ENCODE data around the gene TRDN.
"Not testable (repeated sequence)": the region's sequence is repeated elsewhere in the genome, so short reads cannot be mapped to it uniquely, and the experiment has no call there.

Gene TRDN

GRCh38 chr6:123587838-123588545, 48.8 kb downstream of the TRDN start:
- TF ChIP-seq ZNF274 (IDR thresholded peaks at IDR 0.05; ENCODE audit: low read depth, low read length) (no peak), YY1 (IDR thresholded peaks at IDR 0.05; ENCODE audit: insufficient read depth, insufficient read length) (no peak), SUZ12 (IDR thresholded peaks at IDR 0.05; ENCODE audit: extremely low read depth, insufficient read depth, insufficient read length) (no peak)
- no peak overlapping the region for H3K9ac ChIP-seq (ENCODE audit: insufficient read length, low read depth)
- H3K9me3 ChIP-seq (ENCODE audit: insufficient read depth, low read length): no peaks in the 10 kb centered on the region
- H3K4me1 ChIP-seq (ENCODE audit: insufficient read depth, insufficient read length): no peaks in the 10 kb centered on the region
- H3K4me3 ChIP-seq (ENCODE audit: insufficient read length, low read depth): no peak overlapping the region
- no peak for DNase-seq (ENCODE audit: low read depth, low spot score)
- no peaks in the 10 kb centered on the region for H3K27me3 ChIP-seq (ENCODE audit: insufficient read depth, insufficient read length)
- no peaks in the 10 kb centered on the region for H3K36me3 ChIP-seq (ENCODE audit: insufficient read depth, insufficient read length, low read length)

- H3K4me3 ChIP-seq (ENCODE audit: insufficient read length, low read depth); H3K4me1 ChIP-seq (ENCODE audit: insufficient read depth, insufficient read length); DNase-seq (ENCODE audit: low read depth, low spot score); H3K9me3 ChIP-seq (ENCODE audit: insufficient read depth, low read length); H3K9ac ChIP-seq (ENCODE audit: insufficient read length, low read depth); H3K27me3 ChIP-seq (ENCODE audit: insufficient read depth, insufficient read length); H3K36me3 ChIP-seq (ENCODE audit: insufficient read depth, insufficient read length, low read length): not testable (repeated sequence)
These were observed 49.3 kb downstream of the TRDN start for GRCh38 chr6:123587407-123587806.

GRCh38 chr6:123580331-123580730, 56.4 kb downstream of the TRDN start:
- no peaks in the 10 kb centered on the region for H3K27me3 ChIP-seq (ENCODE audit: insufficient read depth, insufficient read length)
- no peak overlapping the region for H3K4me3 ChIP-seq (ENCODE audit: insufficient read length, low read depth)
- H3K9me3 ChIP-seq (ENCODE audit: insufficient read depth, low read length): no peaks in the 10 kb centered on the region
- no peak for TF ChIP-seq YY1 (IDR thresholded peaks at IDR 0.05; ENCODE audit: insufficient read depth, insufficient read length)
- no peak for TF ChIP-seq SUZ12 (IDR thresholded peaks at IDR 0.05; ENCODE audit: extremely low read depth, insufficient read depth, insufficient read length)
- no peak for TF ChIP-seq ZNF274 (IDR thresholded peaks at IDR 0.05; ENCODE audit: low read depth, low read length)
- H3K36me3 ChIP-seq (ENCODE audit: insufficient read depth, insufficient read length, low read length): no peaks in the 10 kb centered on the region
- no peak overlapping the region for H3K9ac ChIP-seq (ENCODE audit: insufficient read length, low read depth)
- H3K4me1 ChIP-seq (ENCODE audit: insufficient read depth, insufficient read length): no peaks in the 10 kb centered on the region
- DNase-seq (ENCODE audit: low read depth, low spot score): no peak

GRCh38 chr6:123575188-123575587, 61.6 kb downstream of the TRDN start:
- H3K9me3 ChIP-seq (ENCODE audit: insufficient read depth, low read length): no peaks in the 10 kb centered on the region

GRCh38 chr6:123570813-123571684, 65.7 kb downstream of the TRDN start:
- no peak for TF ChIP-seq YY1 (IDR thresholded peaks at IDR 0.05; ENCODE audit: insufficient read depth, insufficient read length)
- TF ChIP-seq ZNF274 (IDR thresholded peaks at IDR 0.05; ENCODE audit: low read depth, low read length): no peak
- TF ChIP-seq SUZ12 (IDR thresholded peaks at IDR 0.05; ENCODE audit: extremely low read depth, insufficient read depth, insufficient read length): no peak
- Histone ChIP-seq H3K4me3 (ENCODE audit: insufficient read length, low read depth) (no peak overlapping the region), H3K4me1 (ENCODE audit: insufficient read depth, insufficient read length) (no peaks in the 10 kb centered on the region), H3K36me3 (ENCODE audit: insufficient read depth, insufficient read length, low read length) (no peaks in the 10 kb centered on the region), H3K9me3 (ENCODE audit: insufficient read depth, low read length) (no peaks in the 10 kb centered on the region), H3K27me3 (ENCODE audit: insufficient read depth, insufficient read length) (no peaks in the 10 kb centered on the region), H3K9ac (ENCODE audit: insufficient read length, low read depth) (no peak overlapping the region)
- DNase-seq (ENCODE audit: low read depth, low spot score): no peak

More at GRCh38 chr6:123575188-123575587, 61.6 kb downstream of the TRDN start:
- H3K27me3 ChIP-seq (ENCODE audit: insufficient read depth, insufficient read length): no peaks in the 10 kb centered on the region
- no peak overlapping the region for H3K9ac ChIP-seq (ENCODE audit: insufficient read length, low read depth)
- TF ChIP-seq SUZ12 (IDR thresholded peaks at IDR 0.05; ENCODE audit: extremely low read depth, insufficient read depth, insufficient read length) (no peak), YY1 (IDR thresholded peaks at IDR 0.05; ENCODE audit: insufficient read depth, insufficient read length) (no peak), ZNF274 (IDR thresholded peaks at IDR 0.05; ENCODE audit: low read depth, low read length) (no peak)
- no peak for DNase-seq (ENCODE audit: low read depth, low spot score)
- no peaks in the 10 kb centered on the region for H3K36me3 ChIP-seq (ENCODE audit: insufficient read depth, insufficient read length, low read length)
- no peaks in the 10 kb centered on the region for H3K4me1 ChIP-seq (ENCODE audit: insufficient read depth, insufficient read length)
- H3K4me3 ChIP-seq (ENCODE audit: insufficient read length, low read depth): no peak overlapping the region

GRCh38 chr6:123569575-123569974, 67.2 kb downstream of the TRDN start:
- no peak overlapping the region for H3K9ac ChIP-seq (ENCODE audit: insufficient read length, low read depth)
- no peaks in the 10 kb centered on the region for H3K27me3 ChIP-seq (ENCODE audit: insufficient read depth, insufficient read length)
- H3K4me3 ChIP-seq (ENCODE audit: insufficient read length, low read depth): no peak overlapping the region
- TF ChIP-seq YY1 (IDR thresholded peaks at IDR 0.05; ENCODE audit: insufficient read depth, insufficient read length) (no peak), SUZ12 (IDR thresholded peaks at IDR 0.05; ENCODE audit: extremely low read depth, insufficient read depth, insufficient read length) (no peak), ZNF274 (IDR thresholded peaks at IDR 0.05; ENCODE audit: low read depth, low read length) (no peak)
- no peaks in the 10 kb centered on the region for H3K4me1 ChIP-seq (ENCODE audit: insufficient read depth, insufficient read length)
- no peaks in the 10 kb centered on the region for H3K9me3 ChIP-seq (ENCODE audit: insufficient read depth, low read length)
- H3K36me3 ChIP-seq (ENCODE audit: insufficient read depth, insufficient read length, low read length): no peaks in the 10 kb centered on the region
- no peak for DNase-seq (ENCODE audit: low read depth, low spot score)

DNA sequence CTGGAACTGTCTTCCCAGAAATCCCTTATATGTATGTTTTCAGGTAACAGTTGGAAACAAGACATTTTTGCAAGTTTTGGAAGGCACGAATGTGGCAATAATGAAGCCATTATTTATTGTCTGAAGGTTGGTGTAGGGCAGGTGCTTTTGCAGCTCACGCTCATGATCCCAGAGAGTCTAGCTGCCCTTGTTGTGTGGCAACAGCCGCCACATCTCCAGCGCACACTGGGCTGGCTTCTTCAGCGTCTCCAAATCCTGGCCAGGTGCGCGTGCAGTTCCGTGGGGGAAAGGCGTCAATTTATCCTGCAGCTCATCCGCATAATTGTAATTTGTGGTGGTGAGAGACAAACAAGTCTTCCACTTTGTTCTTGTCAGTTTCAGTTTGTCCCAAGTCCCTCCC, 71.2 kb downstream of the TRDN start:
- TF ChIP-seq ZNF274 (IDR thresholded peaks at IDR 0.05; ENCODE audit: low read depth, low read length) (no peak), SUZ12 (IDR thresholded peaks at IDR 0.05; ENCODE audit: extremely low read depth, insufficient read depth, insufficient read length) (no peak), YY1 (IDR thresholded peaks at IDR 0.05; ENCODE audit: insufficient read depth, insufficient read length) (no peak)
- H3K4me3 ChIP-seq (ENCODE audit: insufficient read length, low read depth): no peak overlapping the region
- H3K4me1 ChIP-seq (ENCODE audit: insufficient read depth, insufficient read length): no peaks in the 10 kb centered on the region
- no peaks in the 10 kb centered on the region for H3K27me3 ChIP-seq (ENCODE audit: insufficient read depth, insufficient read length)
- no peak overlapping the region for H3K9ac ChIP-seq (ENCODE audit: insufficient read length, low read depth)
- H3K36me3 ChIP-seq (ENCODE audit: insufficient read depth, insufficient read length, low read length): no peaks in the 10 kb centered on the region
- no peak for DNase-seq (ENCODE audit: low read depth, low spot score)
- H3K9me3 ChIP-seq (ENCODE audit: insufficient read depth, low read length): no peaks in the 10 kb centered on the region

Measured in NT2/D1 (cell line).